Astrocyte of the spinal cord (primary cell): Measurements from ENCODE around the gene ABCB8.

Source experiments
- DNase-seq: peaks from one replicate; pipeline ENCODE4 v3.0.0; 2011; ENCODE audit warnings: low read depth, low spot score
- H3K4me3 ChIP-seq: 2 replicates; pipeline ENCODE4 v1.5.1; 2011; ENCODE audit warnings: low read depth, mild to moderate bottlenecking, low read length, moderate library complexity
- CTCF ChIP-seq: IDR thresholded peaks from 2 replicates; pipeline ENCODE4 v1.5.1; 2012; ENCODE audit warnings: low read depth, mild to moderate bottlenecking, low read length, inconsistent platforms
- in situ Hi-C: cut with HindIII; loops from 2 replicates; pipeline ENCODE4 v1.10.0; 2017; ENCODE audit warnings: low sequenced_read_pairs

The ABCB8 gene

GRCh38 chr7:151053751-151054150, 25.5 kb downstream of the ABCB8 start:
- DNase-seq: no peak
- no peak for TF ChIP-seq CTCF
- H3K4me3 ChIP-seq: no peak overlapping the region
- in situ Hi-C loops: no loop called here

- in situ Hi-C loops: no loop called here
- no peak for TF ChIP-seq CTCF
- H3K4me3 ChIP-seq: no peak overlapping the region
- no peak for DNase-seq
Observed at GRCh38 chr7:151056283-151056665, 28.0 kb downstream of the ABCB8 start.

- DNase-seq: no peak
- in situ Hi-C loops: no loop called here
- no peak for TF ChIP-seq CTCF
- peak overlapping the region; percentile 64 for H3K4me3 ChIP-seq
Observed at GRCh38 chr7:151056666-151057505, 28.6 kb downstream of the ABCB8 start.

GRCh38 chr7:151057506-151057988, 29.3 kb downstream of the ABCB8 start, which contains the start of gene CDK5:
Gene CDK5 (minus strand): TSS chr7:151057897. CDS start chr7:151057848, 49 bp downstream.
- peak within 1 kb of the TSS; percentile 64 for H3K4me3 ChIP-seq
- TF ChIP-seq CTCF: no peak
- in situ Hi-C loops: no loop called here
- no peak for DNase-seq

GRCh38 chr7:151057989-151058780, 29.9 kb downstream of the ABCB8 start:
- in situ Hi-C loops: no loop called here
- peak; percentile 100 for DNase-seq
- no peak for TF ChIP-seq CTCF
- H3K4me3 ChIP-seq: peak overlapping the region; percentile 64

- no peak for TF ChIP-seq CTCF
- in situ Hi-C loops: no loop called here
- H3K4me3 ChIP-seq: peak overlapping the region; percentile 41
- DNase-seq: peak; percentile 36
Observed at GRCh38 chr7:151058781-151059366, 30.6 kb downstream of the ABCB8 start.
